Stimulated activated naive CD8-positive, alpha-beta T cell treated with anti-CD3 and anti-CD28 coated beads, Interleukin-15, Interleukin-2, amounts not matched to agents 100 U/mL and 50 U/mL, for 24 hours (primary cell): ENCODE measurements around the gene FBXO34.
"Not testable (repeated sequence)": the region's sequence is repeated elsewhere in the genome, so short reads cannot be mapped to it uniquely, and the experiment has no call there.

ENCODE experiments used
- ATAC-seq: fragments of 150-1000 bp; cut with Tn5 transposase; one replicate; pipeline ENCODE4 v1.10.0; 2021
- DNase-seq: peaks from one replicate; pipeline ENCODE4 v3.0.0; 2021

FBXO34 gene

DNA sequence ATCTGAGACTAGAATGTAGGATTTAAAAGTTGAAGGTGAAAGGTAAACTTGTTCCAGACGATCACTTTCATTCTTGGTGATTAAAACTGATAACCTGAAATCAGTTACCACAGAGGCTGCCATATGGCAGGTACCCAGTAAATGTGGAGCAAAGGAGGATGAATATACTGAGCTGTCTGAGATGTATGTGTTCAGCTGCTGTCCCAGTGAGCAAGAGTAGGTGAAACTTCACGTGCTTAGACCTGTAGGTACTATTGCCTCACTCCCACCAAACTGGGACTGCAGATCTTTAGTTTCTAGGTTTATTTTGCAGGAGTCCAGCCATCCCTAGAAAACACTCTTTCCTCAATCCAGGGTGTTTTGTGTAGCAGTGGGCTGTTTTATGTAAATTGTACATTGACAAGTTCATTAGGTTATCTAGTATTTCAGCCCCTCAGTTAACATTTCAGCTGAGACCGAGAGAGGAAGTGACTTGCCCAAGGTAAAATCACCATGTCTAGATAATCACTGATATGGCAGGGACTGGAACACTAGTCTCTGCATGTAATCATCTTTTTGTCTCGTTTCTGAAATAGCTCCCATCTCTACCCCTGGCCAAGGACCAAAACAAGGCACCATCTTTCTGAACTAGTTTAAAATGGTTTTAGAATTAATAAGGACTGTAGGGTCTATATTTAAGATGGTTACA is 77.7 kb downstream of the FBXO34 start:
- ATAC-seq: peak; percentile 51
- DNase-seq: no peak

DNA sequence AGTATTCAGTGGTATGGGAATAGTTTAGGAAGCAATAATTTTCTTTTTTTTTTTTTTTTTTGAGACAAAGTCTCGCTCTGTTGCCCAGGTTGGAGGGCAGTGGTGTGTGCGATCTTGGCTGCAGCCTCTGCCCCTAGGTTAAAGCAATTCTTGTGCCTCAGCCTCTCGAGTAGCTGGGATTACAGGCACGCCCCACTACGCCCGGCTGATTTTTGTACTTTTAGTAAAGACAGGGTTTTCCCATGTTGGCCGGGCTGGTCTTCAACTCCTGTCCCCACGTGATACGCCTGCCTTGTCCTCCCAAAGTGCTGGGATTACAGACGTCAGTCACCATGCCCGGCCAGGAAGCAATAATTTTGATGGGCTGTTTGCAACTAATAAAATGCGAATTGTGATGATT is 78.3 kb downstream of the FBXO34 start:
- DNase-seq (no peak), ATAC-seq (no peak)

DNA sequence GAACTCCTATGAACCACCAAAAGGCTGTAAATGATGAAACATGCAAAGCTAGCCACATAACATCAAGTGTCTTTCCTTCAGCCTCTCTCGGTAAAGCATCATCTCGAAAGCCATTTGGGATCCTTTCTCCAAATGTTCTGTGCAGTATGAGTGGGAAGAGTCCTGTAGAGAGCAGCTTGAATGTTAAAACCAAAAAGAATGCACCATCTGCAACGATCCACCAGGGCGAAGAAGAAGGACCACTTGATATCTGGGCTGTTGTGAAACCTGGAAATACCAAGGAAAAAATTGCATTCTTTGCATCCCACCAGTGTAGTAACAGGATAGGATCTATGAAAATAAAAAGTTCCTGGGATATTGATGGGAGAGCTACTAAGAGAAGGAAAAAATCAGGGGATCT is 79.2 kb downstream of the FBXO34 start:
- no peak for DNase-seq
- ATAC-seq: no peak

DNA sequence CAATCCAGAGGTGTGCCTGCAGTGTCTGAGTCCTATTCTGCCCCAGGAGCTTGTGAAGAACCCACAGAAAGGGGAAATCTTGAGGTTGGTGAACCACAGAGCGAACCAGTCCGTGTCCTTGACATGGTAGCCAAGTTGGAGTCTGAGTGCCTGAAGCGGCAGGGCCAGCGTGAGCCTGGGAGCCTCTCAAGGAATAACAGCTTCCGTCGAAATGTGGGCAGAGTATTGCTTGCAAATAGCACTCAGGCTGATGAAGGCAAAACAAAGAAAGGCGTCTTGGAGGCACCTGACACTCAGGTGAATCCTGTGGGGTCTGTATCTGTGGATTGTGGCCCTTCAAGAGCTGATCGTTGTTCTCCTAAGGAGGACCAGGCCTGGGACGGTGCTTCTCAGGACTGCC is 79.9 kb downstream of the FBXO34 start:
- DNase-seq (no peak), ATAC-seq (no peak)

DNA sequence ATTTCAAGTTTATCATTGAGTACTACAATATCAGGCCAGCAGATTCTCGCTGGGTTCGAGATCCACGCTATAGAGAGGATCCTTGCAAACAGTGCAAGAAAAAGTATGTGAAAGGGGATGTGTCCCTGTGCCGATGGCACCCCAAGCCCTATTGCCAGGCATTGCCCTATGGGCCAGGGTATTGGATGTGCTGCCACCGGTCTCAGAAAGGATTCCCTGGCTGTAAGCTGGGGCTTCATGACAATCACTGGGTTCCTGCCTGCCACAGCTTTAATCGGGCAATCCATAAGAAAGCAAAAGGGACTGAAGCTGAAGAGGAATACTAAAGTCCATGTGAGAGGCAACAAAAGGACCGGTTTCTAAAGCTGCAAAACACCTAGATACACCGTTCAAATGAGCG is 81.0 kb downstream of the FBXO34 start:
- no peak for DNase-seq
- no peak for ATAC-seq

DNA sequence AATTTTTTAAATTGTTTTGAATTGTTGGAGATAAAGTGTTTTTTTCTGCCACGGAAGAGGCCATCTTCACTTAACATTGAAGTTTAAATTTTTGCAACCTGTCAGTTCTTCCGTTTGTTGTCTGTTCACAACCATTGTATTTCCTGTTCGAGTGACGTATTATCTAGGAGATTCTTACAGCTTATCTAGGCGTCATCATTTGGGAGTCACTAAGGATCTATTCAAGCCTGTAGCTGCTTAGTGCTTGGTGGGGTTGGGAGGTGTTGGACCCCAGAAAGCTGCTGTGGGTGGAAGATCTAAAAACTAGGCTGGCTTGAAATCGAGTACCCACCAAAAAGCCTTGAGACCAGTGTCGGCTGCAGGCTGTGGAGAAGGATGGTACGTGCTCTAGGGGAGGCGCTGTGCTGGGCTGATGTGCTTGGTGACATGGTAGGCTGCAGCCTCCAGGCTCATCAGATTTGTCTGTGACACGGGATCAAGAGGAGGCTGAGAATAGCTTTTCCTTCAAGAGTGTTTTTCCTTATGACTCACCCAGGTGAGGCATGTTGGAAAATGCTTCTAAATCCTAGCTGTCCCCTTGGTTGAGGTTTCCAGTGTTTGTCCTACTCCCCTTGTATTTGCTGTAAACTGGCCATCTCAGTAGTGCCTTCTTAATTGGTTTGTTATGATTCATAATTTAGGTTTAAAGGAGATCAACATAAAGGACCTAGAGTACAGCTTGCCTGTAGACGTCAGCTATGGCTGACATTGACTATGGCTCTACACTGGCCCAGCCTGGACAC is 82.7 kb downstream of the FBXO34 start:
- no peak for DNase-seq
- peak; percentile 11 for ATAC-seq

DNA sequence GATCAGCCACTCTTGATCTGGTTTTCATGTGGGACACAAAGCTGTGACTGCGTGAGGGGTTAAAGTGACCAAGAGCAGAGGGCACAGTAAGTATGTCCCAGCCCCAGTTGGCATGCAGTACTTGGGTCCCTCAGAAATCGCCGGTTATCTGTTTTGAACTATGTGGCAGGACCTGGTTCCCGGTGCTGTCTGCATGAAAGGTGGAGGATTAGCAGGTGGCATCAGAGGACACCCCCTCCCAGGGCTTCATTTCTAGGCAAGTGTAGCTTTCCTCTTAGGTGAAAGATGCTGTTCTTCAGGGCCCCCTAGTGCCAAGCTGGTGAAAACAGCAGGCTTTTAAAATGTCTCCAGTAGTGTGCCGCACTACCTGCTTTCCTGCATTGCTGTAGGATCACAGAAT is 83.3 kb downstream of the FBXO34 start:
- peak; percentile 85 for ATAC-seq
- peak; percentile 34 for DNase-seq

DNA sequence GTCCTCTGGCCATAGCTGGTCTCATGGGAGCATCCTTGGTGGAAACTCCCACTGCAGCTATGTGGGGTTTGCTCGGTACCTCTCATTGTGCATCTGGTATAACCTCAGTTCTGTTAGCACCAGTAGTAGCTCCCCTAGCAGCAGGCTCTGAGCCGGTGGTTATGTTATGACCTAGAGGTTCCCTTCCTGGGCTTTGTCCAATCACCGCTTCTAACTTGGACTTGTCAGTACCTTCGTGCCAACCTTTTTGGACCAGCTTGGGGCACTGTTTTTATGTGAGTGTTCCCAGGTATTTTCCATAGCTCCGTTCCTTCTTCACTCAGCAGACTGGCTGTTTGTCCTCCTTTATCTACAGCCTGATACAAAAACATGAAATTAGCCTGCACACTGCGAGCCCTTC is 84.7 kb downstream of the FBXO34 start:
- no peak for DNase-seq
- no peak for ATAC-seq

DNA sequence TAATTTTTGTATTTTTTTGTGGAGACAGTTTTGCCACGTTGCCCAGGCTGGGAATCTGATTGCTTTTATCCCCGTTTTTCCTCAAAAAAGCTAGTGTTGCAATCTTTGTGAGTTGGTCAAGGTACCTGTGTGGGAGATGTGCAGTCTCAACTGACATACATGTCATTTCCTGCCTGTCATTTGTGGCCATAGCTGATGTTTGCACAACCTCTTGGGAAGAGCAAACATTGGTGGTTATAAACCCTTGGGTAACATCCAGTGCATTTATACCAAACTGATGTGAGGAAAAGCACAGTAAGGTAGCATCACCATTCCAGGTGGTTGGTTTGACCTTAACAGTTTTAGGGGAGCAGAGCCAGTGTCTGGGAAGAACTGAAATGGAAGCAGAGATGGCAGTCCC is 85.7 kb downstream of the FBXO34 start:
- ATAC-seq (no peak), DNase-seq (no peak)

DNA sequence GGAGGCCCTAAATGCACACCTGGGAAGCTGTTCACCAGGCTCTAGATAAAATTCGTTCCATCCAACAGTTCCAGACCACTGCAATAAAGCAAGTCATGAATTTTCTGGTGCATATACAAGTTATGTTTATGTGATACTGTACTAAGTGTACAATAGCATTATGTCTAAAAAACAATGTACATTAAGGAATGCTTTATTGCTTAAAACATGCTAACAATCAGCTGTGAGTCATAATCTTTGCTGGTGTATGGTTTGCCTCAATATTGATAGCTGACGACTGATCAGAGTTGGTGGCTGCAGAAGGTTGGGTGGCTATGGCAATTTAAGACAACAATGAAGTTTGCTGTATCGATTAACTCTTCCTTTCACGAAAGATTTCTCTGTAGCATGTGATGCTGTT is 88.1 kb downstream of the FBXO34 start:
- DNase-seq (no peak), ATAC-seq (no peak)

DNA sequence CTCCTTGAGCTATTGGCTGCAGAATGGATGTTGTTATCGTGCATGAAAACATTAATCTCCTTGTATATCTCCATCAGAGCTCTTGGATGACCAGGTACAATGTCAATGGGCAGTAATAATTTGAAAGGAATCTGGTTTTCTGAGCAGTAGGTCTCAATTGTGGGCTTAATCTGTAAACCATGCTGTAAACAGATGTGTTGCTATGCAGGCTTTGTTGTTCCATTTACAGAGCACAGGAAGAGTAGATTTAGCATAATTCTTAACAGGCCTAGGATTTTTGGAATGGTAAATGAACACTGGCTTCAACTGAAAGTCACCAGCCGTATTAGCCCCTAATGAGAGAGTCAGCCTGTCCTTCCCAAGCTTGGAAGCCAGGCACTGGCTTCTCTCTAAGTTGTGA is 90.0 kb downstream of the FBXO34 start:
- no peak for ATAC-seq
- no peak for DNase-seq

DNA sequence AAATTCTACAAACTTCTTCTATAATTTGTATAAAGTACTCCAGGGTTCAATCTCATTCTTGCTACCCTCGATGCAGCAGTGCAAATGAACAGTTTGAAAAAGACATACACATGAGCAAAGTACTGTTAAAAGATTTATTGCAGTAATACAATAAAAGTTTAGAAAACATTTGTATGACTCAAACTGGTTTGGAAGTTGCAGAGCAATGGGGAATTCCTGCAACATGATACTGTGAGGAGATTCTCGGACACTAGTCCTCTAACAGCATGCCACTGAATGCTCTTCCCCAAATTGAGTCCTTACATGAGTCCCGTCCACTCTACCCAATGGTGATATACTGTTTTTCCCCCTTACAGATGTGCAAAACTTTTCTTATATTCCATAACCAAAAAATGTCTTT is 95.0 kb downstream of the FBXO34 start:
- no peak for ATAC-seq
- no peak for DNase-seq

DNA sequence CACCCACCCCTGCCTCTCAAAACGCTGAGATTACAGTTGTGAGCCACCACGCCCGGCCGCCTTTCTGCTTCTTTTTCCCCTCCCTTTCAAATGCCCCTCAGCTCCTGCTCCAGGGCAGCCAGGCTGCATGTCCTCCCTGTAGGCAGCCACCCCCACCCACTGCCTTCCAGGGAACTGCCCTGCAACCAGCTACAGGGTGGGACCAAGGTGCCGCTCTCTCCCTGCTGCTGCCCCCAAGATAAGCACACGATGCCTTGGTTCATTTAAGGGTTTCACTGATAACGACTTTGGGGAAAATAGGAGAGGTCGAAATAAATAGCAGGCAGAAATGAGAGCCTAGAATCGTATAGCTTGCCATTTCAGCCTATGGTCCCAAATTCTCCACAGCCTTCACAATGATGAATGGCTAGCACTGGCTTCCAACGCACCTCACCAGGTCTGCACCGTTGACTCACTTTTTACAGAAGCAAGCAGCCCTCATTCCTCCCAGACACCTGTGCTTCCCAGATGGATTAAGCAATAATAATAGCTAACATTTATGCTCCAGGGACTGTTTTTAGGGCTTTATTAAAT is 99.7 kb downstream of the FBXO34 start:
- DNase-seq: no peak
- no peak for ATAC-seq

DNA sequence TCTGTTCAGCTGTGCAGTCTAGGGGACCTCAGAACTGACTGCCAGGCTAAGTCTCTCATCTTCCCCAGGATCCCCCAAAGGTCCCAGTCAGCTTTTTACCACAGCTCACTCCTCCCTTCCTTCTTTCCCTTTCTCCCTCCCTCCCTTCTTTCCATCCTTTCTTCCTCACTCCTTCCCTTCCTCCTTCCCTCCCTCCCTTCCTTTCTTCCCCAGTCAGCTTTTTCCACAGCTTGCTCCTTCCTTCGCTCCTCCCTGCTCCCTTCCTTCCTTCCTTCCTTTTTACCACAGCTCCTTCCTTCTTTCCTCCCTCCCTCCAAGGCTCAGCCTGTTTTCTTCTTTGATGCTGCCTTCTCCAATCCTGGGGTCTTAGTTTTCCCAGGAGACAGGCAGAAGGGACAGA is 101.2 kb downstream of the FBXO34 start:
- no peak for ATAC-seq
- DNase-seq: no peak

DNA sequence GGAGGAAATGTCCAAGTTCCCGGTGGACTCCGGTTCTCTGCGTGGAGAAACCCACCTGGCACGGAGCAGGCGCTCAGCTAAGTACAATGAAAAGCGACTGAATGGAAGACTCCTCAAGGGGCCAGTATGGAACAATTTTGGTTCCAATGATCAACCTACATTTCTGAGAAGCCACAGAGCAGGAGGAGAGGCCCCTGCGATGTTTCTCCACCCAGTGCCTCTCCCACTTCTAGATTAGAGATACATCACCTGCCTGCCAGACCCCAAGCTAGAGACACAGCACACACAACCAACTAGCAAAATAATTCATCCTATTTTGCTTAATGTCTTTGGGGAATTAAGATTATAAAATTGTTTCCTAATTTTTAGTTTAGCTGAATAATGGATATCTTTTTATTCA is 101.6 kb downstream of the FBXO34 start:
- ATAC-seq (no peak), DNase-seq (no peak)

DNA sequence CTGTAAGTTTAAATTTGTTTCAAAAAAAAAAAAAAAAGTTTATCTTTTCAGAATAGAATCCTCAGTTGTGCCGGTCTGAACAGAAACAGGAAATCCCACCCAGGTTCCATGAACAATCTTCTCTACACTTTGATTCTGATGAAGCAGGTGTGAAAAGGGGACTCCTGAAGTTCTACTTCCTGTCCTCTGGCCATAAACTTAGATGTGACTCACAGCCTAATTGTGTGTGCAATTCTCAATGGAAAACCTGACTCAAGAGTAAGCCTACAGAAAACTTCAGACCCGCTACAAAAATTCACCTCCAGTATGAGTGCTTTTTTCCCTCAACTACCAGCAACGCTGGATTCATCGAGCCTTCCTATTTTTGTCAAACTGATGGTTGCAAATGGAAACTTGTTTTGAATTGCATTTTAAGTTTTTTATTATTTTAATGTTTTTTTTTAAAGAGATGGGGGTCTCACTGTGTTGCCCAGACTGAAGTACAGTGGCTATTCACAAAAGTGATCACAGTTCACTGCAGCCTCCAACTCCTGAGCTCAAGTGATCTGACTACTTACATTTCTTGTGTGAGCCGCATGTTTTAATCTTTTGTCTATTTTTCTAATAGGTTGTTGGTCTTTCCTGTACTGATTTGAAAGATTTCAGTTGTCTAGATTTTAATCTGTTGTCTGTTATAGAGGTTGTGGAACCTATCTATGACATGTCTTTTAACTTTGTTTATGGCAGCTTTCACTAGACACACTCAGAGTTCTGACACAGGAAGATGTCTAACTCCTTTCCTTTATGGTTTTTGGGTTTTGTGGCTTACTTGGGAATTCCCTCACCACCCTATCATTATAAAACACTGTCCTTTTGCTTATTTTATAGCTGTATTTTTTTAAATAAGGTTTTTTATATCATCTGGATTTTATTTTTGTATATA is 102.8 kb downstream of the FBXO34 start:
- DNase-seq: peak; percentile 26
- peak; percentile 86 for ATAC-seq

DNA sequence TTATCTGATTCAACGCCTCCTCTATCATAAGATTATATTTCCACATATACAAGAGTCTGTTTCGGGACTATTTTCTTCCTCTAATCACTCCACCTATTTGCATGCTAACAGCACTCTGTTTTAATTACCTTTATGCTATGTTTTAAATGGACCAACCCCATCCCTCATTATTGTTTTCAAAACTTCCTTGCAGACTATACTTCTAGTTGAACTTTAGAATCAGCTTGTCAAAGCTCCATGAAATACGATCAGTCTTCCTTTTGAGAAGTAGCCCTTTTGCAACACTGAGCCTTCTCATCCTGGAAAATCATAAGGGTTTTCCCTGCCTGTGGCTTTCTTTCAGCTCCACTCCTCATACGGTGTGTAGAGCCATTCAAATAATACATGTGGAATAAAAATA is 103.5 kb downstream of the FBXO34 start:
- peak; percentile 37 for ATAC-seq
- DNase-seq: no peak

DNA sequence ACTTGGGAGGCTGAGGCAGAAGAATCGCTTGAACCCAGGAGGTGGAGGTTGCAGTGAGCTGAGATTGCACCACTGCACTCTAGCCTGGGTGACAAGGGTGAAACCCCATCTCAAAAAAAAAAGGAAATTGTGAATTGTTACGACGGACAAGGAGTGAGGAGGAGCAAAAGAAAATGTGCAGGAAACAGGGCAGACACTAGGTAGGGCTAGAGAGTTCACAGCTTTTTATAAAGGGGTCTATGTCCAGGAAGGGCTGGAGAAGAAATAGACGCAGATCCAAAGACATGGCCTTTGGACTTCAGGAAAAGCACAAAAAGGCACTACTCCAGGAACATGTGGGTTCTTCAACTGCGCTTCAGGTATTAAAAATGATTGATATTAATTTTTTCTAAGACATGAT is 106.0 kb downstream of the FBXO34 start:
- no peak for ATAC-seq
- DNase-seq: no peak

DNA sequence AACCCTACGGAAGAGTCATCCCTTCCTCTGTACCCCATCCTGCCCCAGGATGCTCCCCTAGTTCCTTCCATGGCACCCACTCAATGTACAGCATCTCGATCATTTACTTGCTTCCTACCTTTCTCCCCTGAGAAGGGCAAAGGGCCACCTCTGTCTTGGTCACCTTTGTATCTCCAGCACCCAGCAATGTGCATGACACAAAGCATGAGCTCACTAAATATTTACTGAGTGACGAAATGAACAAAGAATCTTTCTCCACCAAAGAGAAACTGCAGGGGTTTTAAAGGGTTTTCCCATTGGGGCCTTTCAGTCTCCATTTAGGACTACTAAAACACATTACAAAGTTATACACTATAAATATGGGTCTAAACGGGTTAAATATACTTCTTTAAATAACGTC is 109.8 kb downstream of the FBXO34 start:
- DNase-seq (no peak), ATAC-seq (no peak)

DNA sequence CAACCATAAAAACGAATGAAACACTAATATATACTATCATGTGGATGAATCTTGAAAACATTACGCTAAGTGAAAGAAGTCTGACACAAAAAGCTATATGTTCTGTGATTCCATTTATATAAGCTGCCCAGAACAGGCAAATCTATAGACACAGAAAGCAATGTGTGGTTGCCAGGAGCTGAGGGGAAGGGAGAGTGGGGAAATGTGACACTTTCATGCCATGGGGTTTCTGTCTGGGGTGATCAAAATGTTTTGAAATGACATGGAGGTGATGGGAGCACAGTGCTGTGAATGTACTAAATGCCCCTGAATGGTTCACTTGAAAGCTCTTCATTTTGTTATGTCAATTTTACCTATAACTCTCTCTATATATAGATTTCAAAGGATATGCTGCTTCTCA is 110.3 kb downstream of the FBXO34 start:
- ATAC-seq (no peak), DNase-seq (no peak)

DNA sequence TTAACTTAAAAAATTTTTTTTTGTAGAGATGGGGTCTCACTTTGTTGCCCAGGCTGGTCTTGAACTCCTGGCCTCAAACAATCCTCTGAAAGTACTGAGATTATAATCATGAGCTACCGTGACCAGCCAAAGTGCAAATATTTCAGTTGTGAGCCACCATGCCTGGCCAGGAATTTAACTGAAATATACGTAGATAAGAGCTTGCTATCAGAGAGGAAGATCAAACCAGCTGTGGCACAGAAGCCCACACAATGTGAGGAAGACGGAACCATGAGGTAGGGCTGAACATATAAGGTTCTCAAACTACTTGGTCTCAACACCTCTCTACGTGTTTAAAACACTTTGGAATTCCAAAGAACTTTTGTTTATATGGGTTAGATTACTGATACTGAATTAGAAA is 111.3 kb downstream of the FBXO34 start:
- DNase-seq: no peak
- no peak for ATAC-seq

DNA sequence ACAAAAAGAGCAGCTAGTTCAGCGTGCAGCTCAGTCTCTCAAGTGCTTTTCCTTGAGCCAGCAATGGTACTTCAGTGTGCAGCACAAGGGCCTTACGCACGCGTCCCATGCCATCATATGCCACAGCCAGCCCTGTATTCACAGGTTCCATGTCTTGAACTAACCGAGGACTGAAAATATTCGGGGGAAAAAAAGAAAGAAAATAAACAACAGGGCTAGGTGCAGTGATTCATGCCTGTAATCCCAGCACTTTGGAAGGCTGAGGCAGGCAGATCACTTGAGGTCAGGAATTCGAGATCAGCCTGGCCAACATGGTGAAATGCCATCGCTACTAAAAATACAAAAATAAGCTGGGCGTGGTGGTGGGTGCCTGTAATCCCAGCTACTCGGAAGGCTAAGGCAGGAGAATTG is 111.8 kb downstream of the FBXO34 start:
- DNase-seq, ATAC-seq: not testable (repeated sequence)
